ENCODE results near the gene CDK5RAP2. TPM values are rescaled to one million over a fixed set of nuclear protein-coding genes. Genes with fewer than 3 reads are reported as not detected.

Gene CDK5RAP2
- total RNA-seq, 4 donors from 2014 or later, result 28.9 to 62.3 (median 40.0) TPM

DNA sequence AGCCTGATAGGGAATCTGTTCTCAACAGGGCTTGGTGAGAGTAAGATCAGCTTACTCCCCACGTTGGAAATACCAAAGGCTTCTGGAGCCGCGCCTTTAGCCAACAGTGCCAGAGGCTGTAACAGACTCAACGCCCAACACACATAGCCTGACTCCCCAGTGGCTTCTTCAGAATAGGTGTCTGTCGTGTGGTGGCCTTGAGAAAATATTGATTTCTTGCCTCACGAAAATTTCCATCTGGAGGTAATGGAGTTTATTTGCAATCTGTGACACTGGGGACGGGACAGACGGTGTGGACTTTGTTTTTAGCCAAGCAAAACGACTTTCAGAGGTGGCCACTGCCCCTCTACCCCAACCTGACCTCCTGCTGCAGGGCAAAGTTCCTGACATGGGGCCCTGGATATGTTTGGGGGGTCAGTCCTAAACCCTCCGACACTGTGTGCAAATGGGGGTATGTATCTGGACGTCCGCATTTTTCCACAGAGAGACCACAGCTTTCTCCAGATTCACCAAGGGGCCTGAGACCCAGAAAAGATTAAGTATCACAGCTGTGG lies 189.3 kb downstream of the CDK5RAP2 start:
- H3K36me3 ChIP-seq, result no peaks in the 10 kb centered on the region
- intact Hi-C loops (cut with DNase I; ENCODE audit: low total_unique reads), result no loop called here
- no peak overlapping the region for H3K4me3 ChIP-seq
- H3K4me1 ChIP-seq, result no peaks in the 10 kb centered on the region
- H3K9me3 ChIP-seq, result no peaks in the 10 kb centered on the region
- no peak for DNase-seq
- no peak overlapping the region for H3K27ac ChIP-seq
- no peaks in the 10 kb centered on the region for H3K27me3 ChIP-seq
- no peak for TF ChIP-seq POLR2A (IDR thresholded peaks at IDR 0.05)
- TF ChIP-seq, protein P1, sequence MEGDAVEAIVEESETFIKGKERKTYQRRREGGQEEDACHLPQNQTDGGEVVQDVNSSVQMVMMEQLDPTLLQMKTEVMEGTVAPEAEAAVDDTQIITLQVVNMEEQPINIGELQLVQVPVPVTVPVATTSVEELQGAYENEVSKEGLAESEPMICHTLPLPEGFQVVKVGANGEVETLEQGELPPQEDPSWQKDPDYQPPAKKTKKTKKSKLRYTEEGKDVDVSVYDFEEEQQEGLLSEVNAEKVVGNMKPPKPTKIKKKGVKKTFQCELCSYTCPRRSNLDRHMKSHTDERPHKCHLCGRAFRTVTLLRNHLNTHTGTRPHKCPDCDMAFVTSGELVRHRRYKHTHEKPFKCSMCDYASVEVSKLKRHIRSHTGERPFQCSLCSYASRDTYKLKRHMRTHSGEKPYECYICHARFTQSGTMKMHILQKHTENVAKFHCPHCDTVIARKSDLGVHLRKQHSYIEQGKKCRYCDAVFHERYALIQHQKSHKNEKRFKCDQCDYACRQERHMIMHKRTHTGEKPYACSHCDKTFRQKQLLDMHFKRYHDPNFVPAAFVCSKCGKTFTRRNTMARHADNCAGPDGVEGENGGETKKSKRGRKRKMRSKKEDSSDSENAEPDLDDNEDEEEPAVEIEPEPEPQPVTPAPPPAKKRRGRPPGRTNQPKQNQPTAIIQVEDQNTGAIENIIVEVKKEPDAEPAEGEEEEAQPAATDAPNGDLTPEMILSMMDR (IDR thresholded peaks at IDR 0.05), result no peak

GRCh38 chr9:120389867-120390266 lies 190.1 kb downstream of the CDK5RAP2 start:
- H3K27ac ChIP-seq, result no peak overlapping the region
- H3K9me3 ChIP-seq, result no peaks in the 10 kb centered on the region
- no peak for TF ChIP-seq POLR2A (IDR thresholded peaks at IDR 0.05)
- TF ChIP-seq, protein P1 (IDR thresholded peaks at IDR 0.05), result no peak
- H3K27me3 ChIP-seq, result no peaks in the 10 kb centered on the region
- DNase-seq, result no peak
- H3K4me1 ChIP-seq, result no peaks in the 10 kb centered on the region
- no peak overlapping the region for H3K4me3 ChIP-seq
- intact Hi-C loops (cut with DNase I; ENCODE audit: low total_unique reads), result no loop called here
- H3K36me3 ChIP-seq, result no peaks in the 10 kb centered on the region

GRCh38 chr9:120389300-120389699 lies 190.7 kb downstream of the CDK5RAP2 start:
- no peak for DNase-seq
- H3K4me1 ChIP-seq, result no peaks in the 10 kb centered on the region
- intact Hi-C loops (cut with DNase I; ENCODE audit: low total_unique reads), result no loop called here
- TF ChIP-seq, protein P1 (IDR thresholded peaks at IDR 0.05), result no peak
- no peak for TF ChIP-seq POLR2A (IDR thresholded peaks at IDR 0.05)
- H3K4me3 ChIP-seq, result no peak overlapping the region
- no peaks in the 10 kb centered on the region for H3K27me3 ChIP-seq
- H3K36me3 ChIP-seq, result no peaks in the 10 kb centered on the region
- H3K27ac ChIP-seq, result no peak overlapping the region
- H3K9me3 ChIP-seq, result no peaks in the 10 kb centered on the region

GRCh38 chr9:120388003-120388855 lies 191.7 kb downstream of the CDK5RAP2 start:
- intact Hi-C loops (cut with DNase I; ENCODE audit: low total_unique reads), result no loop called here
- Histone ChIP-seq H3K27ac (no peak overlapping the region), H3K36me3 (no peaks in the 10 kb centered on the region), H3K27me3 (no peaks in the 10 kb centered on the region), H3K9me3 (no peaks in the 10 kb centered on the region), H3K4me1 (no peaks in the 10 kb centered on the region), H3K4me3 (no peak overlapping the region)
- TF ChIP-seq, protein P1 (IDR thresholded peaks at IDR 0.05), result no peak
- no peak for TF ChIP-seq POLR2A (IDR thresholded peaks at IDR 0.05)
- DNase-seq, result no peak

DNA sequence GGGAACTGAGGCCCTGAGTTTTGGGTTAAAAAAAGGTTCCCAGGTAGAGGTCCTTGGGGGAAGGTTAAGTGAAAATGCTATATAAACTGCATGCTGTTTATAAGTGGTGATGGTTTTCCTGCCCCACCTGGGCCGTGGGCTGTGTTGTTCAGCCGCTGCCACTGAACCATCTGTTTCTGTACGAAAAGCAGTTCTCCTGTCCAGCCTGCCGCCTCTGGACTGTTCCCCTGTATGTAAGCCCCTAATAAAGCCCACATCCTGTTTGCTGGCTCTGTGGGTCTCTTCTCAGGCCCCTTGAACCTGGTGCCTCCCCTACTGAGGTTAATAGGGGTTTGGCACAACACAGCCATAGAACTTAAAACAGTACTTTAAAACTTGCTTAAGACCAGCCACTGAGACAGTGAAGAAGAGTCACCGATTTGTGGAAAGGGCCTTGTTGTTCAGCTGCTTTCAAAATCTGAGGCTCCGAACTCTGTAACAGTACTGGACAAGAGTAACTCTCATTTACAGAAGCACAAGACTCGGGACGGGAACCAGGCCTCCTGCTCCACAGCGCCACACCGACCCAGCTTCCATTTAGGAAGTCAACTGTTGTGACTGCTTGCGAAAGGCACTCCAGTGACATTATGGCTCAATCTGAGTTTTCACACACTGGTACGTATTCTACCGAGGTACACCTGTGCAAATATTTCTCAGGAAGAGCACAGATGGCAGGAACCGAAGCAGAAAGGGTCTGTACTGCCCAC lies 192.5 kb downstream of the CDK5RAP2 start:
- DNase-seq, result no peak
- intact Hi-C loops (cut with DNase I; ENCODE audit: low total_unique reads), result no loop called here
- H3K4me3 ChIP-seq, result no peak overlapping the region
- no peaks in the 10 kb centered on the region for H3K9me3 ChIP-seq
- TF ChIP-seq, protein P1 (IDR thresholded peaks at IDR 0.05), result no peak
- TF ChIP-seq POLR2A (IDR thresholded peaks at IDR 0.05), result no peak
- no peaks in the 10 kb centered on the region for H3K27me3 ChIP-seq
- H3K36me3 ChIP-seq, result no peaks in the 10 kb centered on the region
- no peak overlapping the region for H3K27ac ChIP-seq
- H3K4me1 ChIP-seq, result no peaks in the 10 kb centered on the region
